PC-9 (cell line): ENCODE measurements around the gene ANKRD9. TPM values are rescaled to one million over a fixed set of nuclear protein-coding genes. Genes with fewer than 3 reads are reported as not detected.

Experiments used
- BruUV-seq: library from RNA; stranded (reverse); fragments of 400-500 nt; replicated peaks from 2 replicates; lab custom pipeline; 2021; lab: Mats Ljungman, UMichigan
- CTCF ChIA-PET: fragments of 300-600 bp; sonication (Branson Sonifier 250); formaldehyde crosslinking; loops from one replicate; lab custom pipeline; 2022; ENCODE audit warnings: antibody characterized with exemption; lab: Charles Lee
- POLR2A ChIA-PET: fragments of 300-600 bp; sonication (Branson Sonifier 250); formaldehyde crosslinking; loops from one replicate; lab custom pipeline; 2022; ENCODE audit warnings: antibody characterized with exemption; ENCODE audit not compliant: unreplicated experiment; lab: Charles Lee
- DNase-seq, 2 experiments: peaks; one replicate each; pipeline versions ENCODE4 v3.0.0 to v3.0.0-alpha.2; 2015 to 2022; ENCODE audit warnings: mixed read lengths in 1 of 2
- H2AFZ ChIP-seq: fragments of 200-600 bp; sonication (generic); 2 replicates; pipeline ENCODE4 v1.8.1; 2017; ENCODE audit warnings: antibody characterized with exemption
- H3F3A ChIP-seq: fragments of 200-600 bp; sonication (generic); 2 replicates; pipeline ENCODE4 v1.8.1; 2017; ENCODE audit warnings: antibody characterized with exemption, mild to moderate bottlenecking, low read depth; ENCODE audit not compliant: insufficient read depth
- H3K27ac ChIP-seq: fragments of 200-600 bp; sonication (generic); 2 replicates; pipeline ENCODE4 v1.6.1; 2016; ENCODE audit warnings: mixed run types
- H3K27me3 ChIP-seq: fragments of 200-600 bp; sonication (generic); 2 replicates; pipeline ENCODE4 v1.6.1; 2016; ENCODE audit warnings: low read depth, mixed run types; ENCODE audit not compliant: insufficient read depth
- H3K36me3 ChIP-seq: fragments of 200-600 bp; sonication (generic); 2 replicates; pipeline ENCODE4 v1.6.1; 2016; ENCODE audit warnings: low read depth, mixed run types
- H3K4me1 ChIP-seq: fragments of 200-600 bp; sonication (generic); replicated peaks from 2 replicates; pipeline ENCODE4 v1.6.1; 2016; ENCODE audit warnings: mixed run types; ENCODE audit not compliant: insufficient read depth
- H3K4me2 ChIP-seq: fragments of 200-600 bp; sonication (generic); 2 replicates; pipeline ENCODE4 v1.6.1; 2017; ENCODE audit warnings: mixed run types
- H3K4me3 ChIP-seq: fragments of 200-600 bp; sonication (generic); 2 replicates; pipeline ENCODE4 v1.6.1; 2016; ENCODE audit warnings: mixed run types
- H3K79me2 ChIP-seq: fragments of 200-600 bp; sonication (generic); 2 replicates; pipeline ENCODE4 v1.6.1; 2017; ENCODE audit warnings: low read depth, mixed run types
- H3K9me2 ChIP-seq: fragments of 200-600 bp; sonication (generic); 2 replicates; pipeline ENCODE4 v1.8.1; 2017; ENCODE audit warnings: mild to moderate bottlenecking; ENCODE audit not compliant: insufficient read depth
- H3K9me3 ChIP-seq: fragments of 200-600 bp; sonication (generic); 2 replicates; pipeline ENCODE4 v1.8.1; 2016; ENCODE audit warnings: low read depth; ENCODE audit not compliant: insufficient read depth
- H4K20me1 ChIP-seq: fragments of 200-600 bp; sonication (generic); 2 replicates; pipeline ENCODE4 v1.8.1; 2017; ENCODE audit not compliant: insufficient read depth
- CTCF ChIP-seq: fragments of 200-600 bp; sonication (generic); conservative IDR thresholded peaks from 2 replicates; pipeline ENCODE4 v1.6.1; 2017; ENCODE audit warnings: mixed run types, antibody characterized with exemption, mild to moderate bottlenecking, moderate library complexity
- EZH2 ChIP-seq: fragments of 200-600 bp; sonication (generic); IDR thresholded peaks from 2 replicates; pipeline ENCODE4 v1.8.0; 2017; ENCODE audit warnings: antibody characterized with exemption, low read depth
- intact Hi-C: fragments of 100-400 bp; cut with micrococcal nuclease; formaldehyde crosslinking; loops from one replicate; pipeline ENCODE4 v1.10.0; 2022; ENCODE audit not compliant: unreplicated experiment
- total RNA-seq: library from RNA; stranded (reverse); gene quantifications from 2 replicates; pipeline ENCODE4 v1.2.3, GENCODE V29; 2021

ANKRD9 gene
- total RNA-seq, 1 experiment from 2014 or later, result 44.6 TPM

- H3F3A ChIP-seq, result peaks cover 22% of the 10 kb centered on the region
- BruUV-seq, result TSS peak; percentile 77
- H3K9me2 ChIP-seq, result no peaks in the 10 kb centered on the region
- intact Hi-C loops, result loop anchor here (5.0 kb wide), 1 partner anchor 192 kb away; the partner anchor contains the start of gene ZNF839
- peaks cover 31% of the 10 kb centered on the region for H3K4me1 ChIP-seq
- no peaks in the 10 kb centered on the region for H4K20me1 ChIP-seq
- H3K4me2 ChIP-seq, result peak overlapping the region; percentile 85
- peak overlapping the region; percentile 24 for H3K27ac ChIP-seq
- no peaks in the 10 kb centered on the region for H3K79me2 ChIP-seq
- no peaks in the 10 kb centered on the region for H3K36me3 ChIP-seq
- no peaks in the 10 kb centered on the region for H3K9me3 ChIP-seq
- H2AFZ ChIP-seq, result peak overlapping the region; percentile 84
- H3K27me3 ChIP-seq, result no peaks in the 10 kb centered on the region
- TF ChIP-seq CTCF (no peak), EZH2 (no peak)
- ChIA-PET POLR2A (interaction anchor here (0.6 to 1.0 kb wide), 3 partner anchors 16 to 825 kb away, joined by 3 to 8 read pairs (median 4); no protein-coding TSS in a partner anchor), CTCF (interaction anchor here (0.5 to 1.0 kb wide), 4 partner anchors 67 to 932 kb away, joined by 3 to 6 read pairs (median 4); no protein-coding TSS in a partner anchor)
- peak; percentile 48 to 67 for DNase-seq
- peak overlapping the region; percentile 63 for H3K4me3 ChIP-seq
Measured at GRCh38 chr14:102508774-102509745, 516 bp downstream of the ANKRD9 start.

- H3K27ac ChIP-seq, result peak overlapping the region; percentile 24
- peak overlapping the region; percentile 85 for H3K4me2 ChIP-seq
- H4K20me1 ChIP-seq, result no peaks in the 10 kb centered on the region
- intact Hi-C loops, result loop anchor here (5.0 kb wide), 1 partner anchor 191 kb away; the partner anchor contains the start of gene ZNF839
- H3K4me3 ChIP-seq, result peak overlapping the region; percentile 63
- no peaks in the 10 kb centered on the region for H3K36me3 ChIP-seq
- no TSS peak for BruUV-seq
- H3K27me3 ChIP-seq, result no peaks in the 10 kb centered on the region
- peak overlapping the region; percentile 84; the same call in 1 of the 2 replicates for H2AFZ ChIP-seq
- CTCF ChIA-PET, result interaction anchor here (0.6 to 0.8 kb wide), 5 partner anchors 10 to 932 kb away, joined by 3 to 7 read pairs (median 4); no protein-coding TSS in a partner anchor
- no peaks in the 10 kb centered on the region for H3K9me2 ChIP-seq
- peaks cover 22% of the 10 kb centered on the region for H3F3A ChIP-seq
- POLR2A ChIA-PET, result interaction anchor here (0.6 kb wide), 3 partner anchors 287 to 826 kb away, joined by 3 to 4 read pairs (median 4); no protein-coding TSS in a partner anchor
- TF ChIP-seq EZH2 (no peak), CTCF (peak; percentile 19; the same call in 1 of the 2 replicates)
- DNase-seq, result peak; percentile 66 to 73
- peaks cover 31% of the 10 kb centered on the region for H3K4me1 ChIP-seq
- no peaks in the 10 kb centered on the region for H3K79me2 ChIP-seq
- H3K9me3 ChIP-seq, result no peaks in the 10 kb centered on the region
Measured at GRCh38 chr14:102508410-102508773, 1.2 kb downstream of the ANKRD9 start.

GRCh38 chr14:102507857-102508312 lies 1.7 kb downstream of the ANKRD9 start:
- H4K20me1 ChIP-seq, result no peaks in the 10 kb centered on the region
- H3K9me3 ChIP-seq, result no peaks in the 10 kb centered on the region
- H3K4me2 ChIP-seq, result peak overlapping the region; percentile 85
- H3K27ac ChIP-seq, result no peak overlapping the region
- no peaks in the 10 kb centered on the region for H3K9me2 ChIP-seq
- CTCF ChIA-PET, result interaction anchor here (0.6 to 0.8 kb wide), 4 partner anchors 10 to 542 kb away, joined by 3 to 7 read pairs (median 4); no protein-coding TSS in a partner anchor
- H3F3A ChIP-seq, result peaks cover 22% of the 10 kb centered on the region
- H3K79me2 ChIP-seq, result no peaks in the 10 kb centered on the region
- BruUV-seq, result no TSS peak
- H3K27me3 ChIP-seq, result no peaks in the 10 kb centered on the region
- POLR2A ChIA-PET, result interaction anchor here (0.6 kb wide), 1 partner anchor 287 kb away, joined by 4 read pairs; no protein-coding TSS in a partner anchor
- TF ChIP-seq EZH2 (no peak), CTCF (peak; percentile 55; the same call in 1 of the 2 replicates)
- no peaks in the 10 kb centered on the region for H3K36me3 ChIP-seq
- peaks cover 31% of the 10 kb centered on the region for H3K4me1 ChIP-seq
- intact Hi-C loops, result loop anchor here (5.0 kb wide), 1 partner anchor 191 kb away; the partner anchor contains the start of gene ZNF839
- no peak overlapping the region for H2AFZ ChIP-seq
- DNase-seq, result no peak
- peak overlapping the region; percentile 63; the same call in 1 of the 2 replicates for H3K4me3 ChIP-seq
